ENCODE data around the gene CHFR. TPM values are rescaled to one million over a fixed set of nuclear protein-coding genes. Genes with fewer than 3 reads are reported as not detected.

CHFR gene
- total and polyA plus RNA-seq, 2 experiments from 2014 or later = 24.3 to 26.5 TPM

GRCh38 chr12:132784580-132784979 is 102.8 kb downstream of the CHFR start:
- H3K4me1 ChIP-seq (ENCODE audit: insufficient read depth) = no peaks in the 10 kb centered on the region
- no peak overlapping the region for H2AFZ ChIP-seq
- TF ChIP-seq EZH2phosphoT487 (IDR thresholded peaks at IDR 0.05; ENCODE audit: insufficient read depth, low read depth) (no peak), EZH2 (IDR thresholded peaks at IDR 0.05; ENCODE audit: insufficient read depth, poor library complexity, severe bottlenecking) (no peak)
- H3K9me2 ChIP-seq (ENCODE audit: insufficient read depth) = no peaks in the 10 kb centered on the region
- H4K20me1 ChIP-seq (ENCODE audit: insufficient read depth) = no peaks in the 10 kb centered on the region
- H3K27me3 ChIP-seq (replicated peaks; ENCODE audit: insufficient read depth) = no peaks in the 10 kb centered on the region
- H3K4me2 ChIP-seq (ENCODE audit: unreplicated experiment) = no peak overlapping the region
- peaks cover 74% of the 10 kb centered on the region for H3K79me2 ChIP-seq (ENCODE audit: insufficient read depth)
- no peak overlapping the region for H3K4me3 ChIP-seq
- 67 to 70% methylated on average over 9 of the region's 9 CpGs for WGBS, 2 experiments (ENCODE audit: low coverage in 1 of 2, low lambda C conversion rate in 2 of 2, missing lambda C conversion rate in 2 of 2)
- DNase-seq = no peak
- no peaks in the 10 kb centered on the region for H3K9me3 ChIP-seq (ENCODE audit: low read depth)
- H3K9ac ChIP-seq = no peak overlapping the region
- in situ Hi-C loops (cut with MboI) = no loop called here
- peaks cover 39% of the 10 kb centered on the region for H3K36me3 ChIP-seq (ENCODE audit: low read depth)
- no peak overlapping the region for H3K27ac ChIP-seq
- 0 out of 2 replicates have a peak, but pooled peaks cover 5% of the 10 kb centered on the region for H3F3A ChIP-seq (ENCODE audit: insufficient read depth)

GRCh38 chr12:132783917-132784531 is 103.4 kb downstream of the CHFR start:
- no peak for DNase-seq
- Histone ChIP-seq H3K27ac (no peak overlapping the region), H3K79me2 (ENCODE audit: insufficient read depth) (peaks cover 69% of the 10 kb centered on the region), H3K9me2 (ENCODE audit: insufficient read depth) (no peaks in the 10 kb centered on the region), H3K4me2 (ENCODE audit: unreplicated experiment) (no peak overlapping the region), H2AFZ (no peak overlapping the region), H3K36me3 (ENCODE audit: low read depth) (peaks cover 38% of the 10 kb centered on the region), H3K9ac (no peak overlapping the region), H3F3A (ENCODE audit: insufficient read depth) (0 out of 2 replicates have a peak, but pooled peaks cover 5% of the 10 kb centered on the region), H3K27me3 (replicated peaks; ENCODE audit: insufficient read depth) (no peaks in the 10 kb centered on the region), H4K20me1 (ENCODE audit: insufficient read depth) (no peaks in the 10 kb centered on the region), H3K4me3 (no peak overlapping the region), H3K9me3 (ENCODE audit: low read depth) (no peaks in the 10 kb centered on the region), H3K4me1 (ENCODE audit: insufficient read depth) (no peaks in the 10 kb centered on the region)
- WGBS, 2 experiments (ENCODE audit: low coverage in 1 of 2, low lambda C conversion rate in 2 of 2, missing lambda C conversion rate in 2 of 2) = 82 to 84% methylated on average over 22 of the region's 22 CpGs
- in situ Hi-C loops (cut with MboI) = no loop called here
- no peak for TF ChIP-seq EZH2phosphoT487 (IDR thresholded peaks at IDR 0.05; ENCODE audit: insufficient read depth, low read depth)
- no peak for TF ChIP-seq EZH2 (IDR thresholded peaks at IDR 0.05; ENCODE audit: insufficient read depth, poor library complexity, severe bottlenecking)

Other genes with a start within 250 kb of the CHFR start
- 9.5 and 16.2 TPM in 2 replicates for gene POLE, start 200.3 kb downstream of the CHFR start, total RNA-seq (2014; rRNA removed; shearing (Covaris generic))
- 5.2 and 6.0 TPM in 2 replicates for gene POLE, start 200.3 kb downstream of the CHFR start, polyA plus RNA-seq (2016; fragmentation: Nextera tagmentation; extraction: Ambion mirVana)
- 26.3 and 28.5 TPM in 2 replicates for gene PXMP2, start 200.0 kb downstream of the CHFR start, total RNA-seq (2014; rRNA removed; shearing (Covaris generic))
- 36.5 and 37.2 TPM in 2 replicates for gene PXMP2, start 200.0 kb downstream of the CHFR start, polyA plus RNA-seq (2016; fragmentation: Nextera tagmentation; extraction: Ambion mirVana)
- 26.1 and 28.7 TPM in 2 replicates for gene PGAM5, start 176.8 kb downstream of the CHFR start, total RNA-seq (2014; rRNA removed; shearing (Covaris generic))
- gene PGAM5, start 176.8 kb downstream of the CHFR start, polyA plus RNA-seq (2016; fragmentation: Nextera tagmentation; extraction: Ambion mirVana) = 10.2 and 12.0 TPM in 2 replicates
- 69.6 and 83.3 TPM in 2 replicates for gene ANKLE2, start 125.8 kb downstream of the CHFR start, total RNA-seq (2014; rRNA removed; shearing (Covaris generic))
- 48.3 and 49.4 TPM in 2 replicates for gene ANKLE2, start 125.8 kb downstream of the CHFR start, polyA plus RNA-seq (2016; fragmentation: Nextera tagmentation; extraction: Ambion mirVana)
- gene GOLGA3, start 58.7 kb downstream of the CHFR start, total RNA-seq (2014; rRNA removed; shearing (Covaris generic)) = 80.3 and 118 TPM in 2 replicates
- 37.5 and 38.1 TPM in 2 replicates for gene GOLGA3, start 58.7 kb downstream of the CHFR start, polyA plus RNA-seq (2016; fragmentation: Nextera tagmentation; extraction: Ambion mirVana)
- 9.2 and 15.6 TPM in 2 replicates for gene ZNF605, start 68.7 kb upstream of the CHFR start, total RNA-seq (2014; rRNA removed; shearing (Covaris generic))
- 5.7 and 7.5 TPM in 2 replicates for gene ZNF605, start 68.7 kb upstream of the CHFR start, polyA plus RNA-seq (2016; fragmentation: Nextera tagmentation; extraction: Ambion mirVana)
- gene ZNF26, start 98.8 kb upstream of the CHFR start, total RNA-seq (2014; rRNA removed; shearing (Covaris generic)) = 7.2 and 12.3 TPM in 2 replicates
- 6.4 and 6.7 TPM in 2 replicates for gene ZNF26, start 98.8 kb upstream of the CHFR start, polyA plus RNA-seq (2016; fragmentation: Nextera tagmentation; extraction: Ambion mirVana)
- gene ZNF84, start 149.9 kb upstream of the CHFR start, total RNA-seq (2014; rRNA removed; shearing (Covaris generic)) = 14.9 and 30.0 TPM in 2 replicates
- 13.8 and 16.1 TPM in 2 replicates for gene ZNF84, start 149.9 kb upstream of the CHFR start, polyA plus RNA-seq (2016; fragmentation: Nextera tagmentation; extraction: Ambion mirVana)
- gene ZNF140, start 193.3 kb upstream of the CHFR start, total RNA-seq (2014; rRNA removed; shearing (Covaris generic)) = 17.2 and 24.2 TPM in 2 replicates
- gene ZNF140, start 193.3 kb upstream of the CHFR start, polyA plus RNA-seq (2016; fragmentation: Nextera tagmentation; extraction: Ambion mirVana) = 15.7 and 16.4 TPM in 2 replicates
- 0.43 and 0.63 TPM in 2 replicates for gene ZNF891, start 242.7 kb upstream of the CHFR start, total RNA-seq (2014; rRNA removed; shearing (Covaris generic))
- 0.25 and 0.29 TPM in 2 replicates for gene ZNF891, start 242.7 kb upstream of the CHFR start, polyA plus RNA-seq (2016; fragmentation: Nextera tagmentation; extraction: Ambion mirVana)
- gene ZNF10, start 243.0 kb upstream of the CHFR start, total RNA-seq (2014; rRNA removed; shearing (Covaris generic)) = 5.9 and 15.2 TPM in 2 replicates
- 2.8 and 3.6 TPM in 2 replicates for gene ZNF10, start 243.0 kb upstream of the CHFR start, polyA plus RNA-seq (2016; fragmentation: Nextera tagmentation; extraction: Ambion mirVana)

All from GM23248 (cell line).